HepG2 (cell line): ENCODE results near the gene ZP2. TPM values are rescaled to one million over a fixed set of nuclear protein-coding genes. Genes with fewer than 3 reads are reported as not detected.
A peak's percentile ranks its signal among the peaks of the same experiment; 100 is the strongest.

ENCODE experiments used
- DPF2 ChIP-seq: sonication (generic); formaldehyde crosslinking; IDR thresholded peaks from 2 replicates; pipeline ENCODE4 v1.4.0; 2020; ENCODE audit warnings: mild to moderate bottlenecking, low read depth, missing genetic modification reagents, borderline replicate concordance
- FOXK1 ChIP-seq: sonication (generic); formaldehyde crosslinking; IDR thresholded peaks from 2 replicates; pipeline ENCODE4 v1.4.0; 2020; ENCODE audit warnings: low read depth, missing genetic modification reagents, borderline replicate concordance
- GPN1 ChIP-seq: sonication (generic); formaldehyde crosslinking; IDR thresholded peaks from 2 replicates; pipeline ENCODE4 v1.5.1; 2020; ENCODE audit warnings: missing genetic modification reagents, borderline replicate concordance
- NR2F1 ChIP-seq, 2 experiments: fragments of 450-650 bp in 1 of 2; formaldehyde crosslinking in 1 of 2; IDR thresholded peaks; 2 replicates each; pipeline versions ENCODE4 v1.5.0 to v1.6.1; 2016 to 2020; ENCODE audit warnings: mild to moderate bottlenecking in 1 of 2, missing compliant biosample characterization in 1 of 2, missing genetic modification reagents in 1 of 2, moderate library complexity in 1 of 2
- POLR2G ChIP-seq: fragments of 200-400 bp; formaldehyde crosslinking; IDR thresholded peaks from 2 replicates; pipeline ENCODE4 v1.6.1; 2018; ENCODE audit warnings: mild to moderate bottlenecking, low read depth, low read length, moderate library complexity
- SMAD9 ChIP-seq: sonication (generic); formaldehyde crosslinking; IDR thresholded peaks from 2 replicates; pipeline ENCODE4 v1.5.1; 2020; ENCODE audit warnings: mild to moderate bottlenecking, missing genetic modification reagents
- SYNCRIP ChIP-seq: fragments of 200-400 bp; formaldehyde crosslinking; IDR thresholded peaks from 2 replicates; pipeline ENCODE4 v1.6.1; 2018; ENCODE audit warnings: mild to moderate bottlenecking, low read depth, low read length; ENCODE audit not compliant: insufficient read depth
- TBX2 ChIP-seq: sonication (generic); formaldehyde crosslinking; IDR thresholded peaks from 2 replicates; pipeline ENCODE4 v1.5.0; 2020; ENCODE audit warnings: missing genetic modification reagents, mild to moderate bottlenecking, borderline replicate concordance
- ZFP37 ChIP-seq: sonication (generic); formaldehyde crosslinking; IDR thresholded peaks from 2 replicates; pipeline ENCODE4 v1.4.0; 2020; ENCODE audit warnings: missing genetic modification reagents, borderline replicate concordance
- ZNF564 ChIP-seq: sonication (generic); formaldehyde crosslinking; IDR thresholded peaks from 2 replicates; pipeline ENCODE4 v1.8.1; 2023; ENCODE audit warnings: mild to moderate bottlenecking, missing genetic modification reagents
- ZNF605 ChIP-seq: sonication (generic); formaldehyde crosslinking; IDR thresholded peaks from 2 replicates; pipeline ENCODE4 v1.8.0; 2022; ENCODE audit warnings: mild to moderate bottlenecking, missing genetic modification reagents
- ZNF776 ChIP-seq: sonication (generic); formaldehyde crosslinking; IDR thresholded peaks from 2 replicates; pipeline ENCODE4 v1.4.0; 2020; ENCODE audit warnings: mild to moderate bottlenecking, missing genetic modification reagents
- ZSCAN30 ChIP-seq: sonication (generic); formaldehyde crosslinking; IDR thresholded peaks from 2 replicates; pipeline ENCODE4 v1.5.0; 2020; ENCODE audit warnings: mild to moderate bottlenecking, missing genetic modification reagents
- polyA plus RNA-seq, 8 experiments: library from polyadenylated mRNA; depleted of rRNA in 3 of 8; stranded (reverse) in 7 of 8; unstranded in 1 of 8; fragments of >200 nt; fragmentation: Illumina TruSeq in 4 of 8; extraction: Trizol in 4 of 8; gene quantifications; 2 replicates each; pipeline versions ENCODE4 v1.2.1 to v1.2.3, GENCODE V29; 2011 to 2016; ENCODE audit warnings: low read depth in 4 of 8, missing spikeins in 1 of 8, mixed read lengths in 1 of 8; ENCODE audit not compliant: insufficient read depth in 1 of 8
- total RNA-seq, 5 experiments: library from RNA; depleted of rRNA; stranded (reverse); fragments of >200 nt; fragmentation: Illumina TruSeq; extraction: Trizol; gene quantifications; 2 replicates each; pipeline ENCODE4 v1.2.3, GENCODE V29; 2016; ENCODE audit warnings: low read depth in 1 of 5
- TF ChIP-seq, protein P1 (sequence below): sonication (generic); formaldehyde crosslinking; IDR thresholded peaks from 2 replicates; pipeline ENCODE4 v1.5.0; 2020; ENCODE audit warnings: mild to moderate bottlenecking, missing genetic modification reagents, borderline replicate concordance
- TF ChIP-seq, protein P2 (sequence below): sonication (generic); formaldehyde crosslinking; IDR thresholded peaks from 2 replicates; pipeline ENCODE4 v1.8.1; 2023; ENCODE audit warnings: mild to moderate bottlenecking, missing genetic modification reagents
- TF ChIP-seq, protein P3 (sequence below): sonication (generic); formaldehyde crosslinking; IDR thresholded peaks from 2 replicates; pipeline ENCODE4 v1.4.0; 2020; ENCODE audit warnings: missing genetic modification reagents, borderline replicate concordance
- TF ChIP-seq, protein P4 (sequence below): sonication (generic); formaldehyde crosslinking; IDR thresholded peaks from 2 replicates; pipeline ENCODE4 v1.4.0; 2020; ENCODE audit warnings: mild to moderate bottlenecking, missing genetic modification reagents

The ZP2 gene
- total and polyA plus RNA-seq, 2 of the 13 experiments (the other 11 are each of a cell fraction or from before 2014, with no cell fraction given) = not detected

DNA sequence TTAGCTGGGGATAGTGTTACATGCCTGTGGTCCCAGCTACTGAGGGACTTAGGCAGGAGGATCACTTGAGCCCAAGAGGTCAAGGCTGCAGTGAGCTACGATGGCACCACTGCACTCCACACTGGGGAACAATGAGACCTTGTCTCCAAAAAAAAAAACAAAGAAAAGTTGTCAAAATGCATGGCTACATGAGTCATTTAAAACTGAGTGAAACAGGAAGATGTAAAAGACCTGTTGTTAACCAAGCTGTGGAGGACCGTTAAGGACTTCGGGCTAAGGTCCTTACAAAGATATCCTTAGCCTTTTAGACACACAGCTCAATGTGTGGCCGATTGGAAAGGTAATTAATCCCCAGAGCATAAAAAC, 25.1 kb downstream of the ZP2 start (continued):
- TF ChIP-seq ZNF564 (CRISPR knock-in tag) (no peak), ZFP37 (CRISPR knock-in tag) (no peak), GPN1 (CRISPR knock-in tag) (no peak), ZSCAN30 (CRISPR knock-in tag) (no peak), SMAD9 (no peak), DPF2 (CRISPR knock-in tag) (no peak), POLR2G (no peak), NR2F1 (CRISPR knock-in tag; IDR thresholded peaks at IDR 0.05) (peak; percentile 91), TBX2 (CRISPR knock-in tag) (peak; percentile 97), SYNCRIP (no peak), FOXK1 (CRISPR knock-in tag) (peak; percentile 66; the same call in 1 of the 2 replicates), ZNF605 (CRISPR knock-in tag) (peak; percentile 72), ZNF776 (CRISPR knock-in tag) (0 out of 2 replicates have a peak, but pooled peaks have one; percentile 10)
- TF ChIP-seq, protein P1, sequence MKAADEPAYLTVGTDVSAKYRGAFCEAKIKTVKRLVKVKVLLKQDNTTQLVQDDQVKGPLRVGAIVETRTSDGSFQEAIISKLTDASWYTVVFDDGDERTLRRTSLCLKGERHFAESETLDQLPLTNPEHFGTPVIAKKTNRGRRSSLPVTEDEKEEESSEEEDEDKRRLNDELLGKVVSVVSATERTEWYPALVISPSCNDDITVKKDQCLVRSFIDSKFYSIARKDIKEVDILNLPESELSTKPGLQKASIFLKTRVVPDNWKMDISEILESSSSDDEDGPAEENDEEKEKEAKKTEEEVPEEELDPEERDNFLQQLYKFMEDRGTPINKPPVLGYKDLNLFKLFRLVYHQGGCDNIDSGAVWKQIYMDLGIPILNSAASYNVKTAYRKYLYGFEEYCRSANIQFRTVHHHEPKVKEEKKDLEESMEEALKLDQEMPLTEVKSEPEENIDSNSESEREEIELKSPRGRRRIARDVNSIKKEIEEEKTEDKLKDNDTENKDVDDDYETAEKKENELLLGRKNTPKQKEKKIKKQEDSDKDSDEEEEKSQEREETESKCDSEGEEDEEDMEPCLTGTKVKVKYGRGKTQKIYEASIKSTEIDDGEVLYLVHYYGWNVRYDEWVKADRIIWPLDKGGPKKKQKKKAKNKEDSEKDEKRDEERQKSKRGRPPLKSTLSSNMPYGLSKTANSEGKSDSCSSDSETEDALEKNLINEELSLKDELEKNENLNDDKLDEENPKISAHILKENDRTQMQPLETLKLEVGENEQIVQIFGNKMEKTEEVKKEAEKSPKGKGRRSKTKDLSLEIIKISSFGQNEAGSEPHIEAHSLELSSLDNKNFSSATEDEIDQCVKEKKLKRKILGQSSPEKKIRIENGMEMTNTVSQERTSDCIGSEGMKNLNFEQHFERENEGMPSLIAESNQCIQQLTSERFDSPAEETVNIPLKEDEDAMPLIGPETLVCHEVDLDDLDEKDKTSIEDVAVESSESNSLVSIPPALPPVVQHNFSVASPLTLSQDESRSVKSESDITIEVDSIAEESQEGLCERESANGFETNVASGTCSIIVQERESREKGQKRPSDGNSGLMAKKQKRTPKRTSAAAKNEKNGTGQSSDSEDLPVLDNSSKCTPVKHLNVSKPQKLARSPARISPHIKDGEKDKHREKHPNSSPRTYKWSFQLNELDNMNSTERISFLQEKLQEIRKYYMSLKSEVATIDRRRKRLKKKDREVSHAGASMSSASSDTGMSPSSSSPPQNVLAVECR (CRISPR knock-in tag) = peak; percentile 44; the same call in 1 of the 2 replicates
- TF ChIP-seq, protein P2, sequence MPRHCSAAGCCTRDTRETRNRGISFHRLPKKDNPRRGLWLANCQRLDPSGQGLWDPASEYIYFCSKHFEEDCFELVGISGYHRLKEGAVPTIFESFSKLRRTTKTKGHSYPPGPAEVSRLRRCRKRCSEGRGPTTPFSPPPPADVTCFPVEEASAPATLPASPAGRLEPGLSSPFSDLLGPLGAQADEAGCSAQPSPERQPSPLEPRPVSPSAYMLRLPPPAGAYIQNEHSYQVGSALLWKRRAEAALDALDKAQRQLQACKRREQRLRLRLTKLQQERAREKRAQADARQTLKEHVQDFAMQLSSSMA (CRISPR knock-in tag) = no peak
- TF ChIP-seq, protein P3, sequence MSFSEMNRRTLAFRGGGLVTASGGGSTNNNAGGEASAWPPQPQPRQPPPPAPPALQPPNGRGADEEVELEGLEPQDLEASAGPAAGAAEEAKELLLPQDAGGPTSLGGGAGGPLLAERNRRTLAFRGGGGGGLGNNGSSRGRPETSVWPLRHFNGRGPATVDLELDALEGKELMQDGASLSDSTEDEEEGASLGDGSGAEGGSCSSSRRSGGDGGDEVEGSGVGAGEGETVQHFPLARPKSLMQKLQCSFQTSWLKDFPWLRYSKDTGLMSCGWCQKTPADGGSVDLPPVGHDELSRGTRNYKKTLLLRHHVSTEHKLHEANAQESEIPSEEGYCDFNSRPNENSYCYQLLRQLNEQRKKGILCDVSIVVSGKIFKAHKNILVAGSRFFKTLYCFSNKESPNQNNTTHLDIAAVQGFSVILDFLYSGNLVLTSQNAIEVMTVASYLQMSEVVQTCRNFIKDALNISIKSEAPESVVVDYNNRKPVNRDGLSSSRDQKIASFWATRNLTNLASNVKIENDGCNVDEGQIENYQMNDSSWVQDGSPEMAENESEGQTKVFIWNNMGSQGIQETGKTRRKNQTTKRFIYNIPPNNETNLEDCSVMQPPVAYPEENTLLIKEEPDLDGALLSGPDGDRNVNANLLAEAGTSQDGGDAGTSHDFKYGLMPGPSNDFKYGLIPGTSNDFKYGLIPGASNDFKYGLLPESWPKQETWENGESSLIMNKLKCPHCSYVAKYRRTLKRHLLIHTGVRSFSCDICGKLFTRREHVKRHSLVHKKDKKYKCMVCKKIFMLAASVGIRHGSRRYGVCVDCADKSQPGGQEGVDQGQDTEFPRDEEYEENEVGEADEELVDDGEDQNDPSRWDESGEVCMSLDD (CRISPR knock-in tag) = peak; percentile 61; the same call in 1 of the 2 replicates
- TF ChIP-seq, protein P4, sequence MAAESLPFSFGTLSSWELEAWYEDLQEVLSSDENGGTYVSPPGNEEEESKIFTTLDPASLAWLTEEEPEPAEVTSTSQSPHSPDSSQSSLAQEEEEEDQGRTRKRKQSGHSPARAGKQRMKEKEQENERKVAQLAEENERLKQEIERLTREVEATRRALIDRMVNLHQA (CRISPR knock-in tag) = no peak
